ENCODE measurements around the gene UROC1.

UROC1 gene

DNA sequence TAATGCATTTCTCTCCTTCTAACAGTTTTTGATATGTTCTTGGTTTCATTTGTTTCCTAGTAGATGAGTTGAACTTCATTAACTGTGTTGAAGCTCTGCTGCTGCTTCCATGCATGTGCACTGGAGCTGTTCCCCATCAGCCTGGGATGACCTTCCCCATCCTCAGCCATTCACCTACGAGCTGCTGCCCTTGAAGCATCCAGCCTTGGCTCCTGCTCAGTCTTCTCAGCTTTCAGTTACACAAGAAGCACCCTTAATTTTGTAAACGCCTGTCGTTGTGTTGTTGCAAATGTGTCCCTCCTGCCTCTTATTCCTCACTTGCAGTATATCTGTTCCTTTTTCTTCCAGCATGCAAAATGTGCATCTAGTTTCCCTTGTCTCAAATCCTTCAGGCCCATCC lies 33.4 kb downstream of the UROC1 start:
- in situ Hi-C loops (cut with HindIII; ENCODE audit: low sequenced_read_pairs) = no loop called here

DNA sequence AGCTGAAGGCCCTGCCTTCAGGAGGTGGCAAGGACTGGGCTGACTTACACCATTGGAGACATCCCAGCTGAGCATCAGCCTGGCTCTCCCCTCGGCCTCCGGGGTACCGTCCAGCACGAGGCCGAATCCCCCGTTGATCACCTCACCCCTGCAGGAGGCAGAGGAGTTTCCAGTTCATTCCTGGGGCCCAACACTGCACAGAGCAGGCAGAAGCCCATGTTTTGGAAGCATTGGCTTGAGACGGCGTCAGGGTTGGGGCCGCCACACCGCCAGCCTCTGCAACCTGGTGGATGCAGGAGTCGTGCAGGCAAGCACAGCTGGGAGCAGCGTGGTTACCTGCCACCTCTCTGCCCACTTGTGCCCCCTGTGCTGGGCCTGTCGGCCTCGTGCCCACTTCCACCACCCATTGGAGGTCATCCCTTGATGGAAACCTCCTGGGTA lies 34.2 kb downstream of the UROC1 start:
- in situ Hi-C loops (cut with HindIII; ENCODE audit: low sequenced_read_pairs) = no loop called here

DNA sequence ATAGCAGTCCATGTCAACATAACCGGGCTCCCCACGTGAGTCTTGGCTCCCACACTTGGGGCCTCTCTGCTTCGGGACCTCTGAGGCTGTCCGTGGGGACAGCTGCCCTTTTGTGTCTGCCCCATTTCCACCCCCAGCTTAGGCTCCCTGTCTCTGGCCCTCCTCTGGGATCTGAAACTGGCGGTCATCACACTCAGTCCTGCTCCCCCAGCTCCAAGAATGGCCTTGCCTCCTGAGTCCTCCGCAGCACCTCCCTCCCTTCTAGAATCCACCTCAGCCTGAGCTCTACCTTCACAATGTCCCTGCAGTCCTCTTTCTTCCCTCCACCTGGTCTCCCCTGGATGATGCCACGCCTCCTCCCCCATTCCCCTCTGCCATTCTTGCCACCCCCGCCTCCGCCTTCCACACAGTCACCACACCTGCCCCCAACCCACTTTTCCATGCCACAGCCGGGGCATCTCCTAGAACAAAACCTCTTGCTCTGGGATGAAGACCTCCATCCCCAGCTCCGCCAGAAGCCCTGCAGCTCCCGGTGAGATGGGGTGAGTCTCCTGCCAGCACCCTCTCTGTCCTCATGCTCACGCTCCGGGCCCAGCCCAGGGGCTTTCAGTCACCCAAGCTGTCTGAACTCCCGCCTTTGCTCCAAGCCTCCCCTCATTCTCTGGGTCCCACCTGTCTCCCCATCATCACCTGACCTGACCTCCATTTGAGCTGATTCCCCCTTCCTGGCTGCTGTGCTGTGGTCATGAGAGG lies 34.9 kb downstream of the UROC1 start:
- in situ Hi-C loops (cut with HindIII; ENCODE audit: low sequenced_read_pairs) = no loop called here

DNA sequence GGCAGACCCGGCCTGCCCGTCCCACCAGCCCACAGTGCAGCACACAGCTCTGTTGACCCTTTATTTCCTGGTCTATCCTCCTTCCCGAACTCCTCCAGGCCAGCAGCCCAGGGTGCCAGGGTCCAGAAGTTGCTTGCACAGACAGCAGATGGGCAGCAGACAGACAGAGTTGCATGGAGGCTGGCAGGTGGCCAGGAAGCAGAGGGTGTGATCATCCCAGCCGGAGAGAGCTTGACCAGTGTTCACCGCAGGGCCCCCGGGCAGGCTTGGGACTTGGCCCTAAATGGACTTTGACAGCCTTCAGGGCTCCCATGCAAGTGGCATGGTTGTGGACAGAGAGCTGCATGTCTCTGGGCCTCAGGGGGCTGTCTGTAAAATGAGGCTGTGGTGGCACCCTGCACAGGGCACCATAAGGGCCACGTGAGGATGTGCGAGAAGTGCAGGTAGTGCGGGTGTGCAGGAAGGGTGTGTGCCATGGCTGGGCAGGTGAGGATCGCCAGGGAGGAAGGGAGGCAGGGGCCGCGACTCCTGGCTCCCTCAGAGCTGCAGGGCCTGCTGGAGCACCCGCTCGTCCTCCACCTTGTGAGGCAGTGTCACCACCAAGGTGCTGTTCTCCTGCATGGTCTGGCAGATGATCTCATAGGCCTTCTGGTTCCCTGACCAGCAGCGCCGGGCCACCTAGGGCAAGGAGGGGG lies 35.6 kb downstream of the UROC1 start:
- in situ Hi-C loops (cut with HindIII; ENCODE audit: low sequenced_read_pairs) = no loop called here

DNA sequence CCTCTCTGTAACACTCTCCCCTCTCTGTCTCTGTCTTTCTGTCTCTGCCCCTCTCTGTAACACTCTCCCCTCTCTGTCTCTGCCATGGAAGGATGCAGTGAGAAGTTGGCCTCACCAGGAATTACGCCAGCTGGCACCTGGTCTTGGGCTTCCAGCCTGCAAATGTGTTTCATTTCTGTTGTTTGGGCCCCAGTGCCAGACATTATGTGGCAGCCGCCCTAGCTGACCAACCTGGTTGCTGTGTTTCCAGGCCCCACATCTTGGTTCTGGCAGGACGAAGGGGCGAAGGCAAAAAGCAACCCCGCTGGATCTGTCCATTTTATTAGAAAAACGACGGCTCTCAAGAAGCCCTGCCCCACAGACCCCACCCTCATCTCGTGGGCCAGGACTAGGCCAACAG lies 36.7 kb downstream of the UROC1 start:
- in situ Hi-C loops (cut with HindIII; ENCODE audit: low sequenced_read_pairs) = no loop called here

DNA sequence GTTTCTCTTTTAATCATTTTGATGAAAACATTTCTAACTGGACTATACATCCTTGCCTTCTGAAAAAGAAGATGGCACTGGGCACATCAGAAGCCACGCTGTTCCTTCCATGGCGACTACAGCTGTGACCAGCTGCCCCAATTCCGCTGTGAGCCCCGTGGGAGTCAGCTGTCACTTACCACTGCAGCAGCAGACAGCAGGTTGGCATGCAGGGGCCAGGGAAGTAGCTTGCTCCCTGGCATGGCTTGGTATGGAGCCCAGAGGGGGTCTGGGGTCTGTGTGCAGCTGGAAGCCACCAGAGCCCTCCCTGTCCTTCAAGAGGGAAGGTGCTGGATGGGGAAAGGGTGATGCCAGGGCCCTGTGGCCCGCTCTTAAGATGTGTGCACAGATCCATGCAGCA lies 37.4 kb downstream of the UROC1 start:
- in situ Hi-C loops (cut with HindIII; ENCODE audit: low sequenced_read_pairs) = no loop called here

DNA sequence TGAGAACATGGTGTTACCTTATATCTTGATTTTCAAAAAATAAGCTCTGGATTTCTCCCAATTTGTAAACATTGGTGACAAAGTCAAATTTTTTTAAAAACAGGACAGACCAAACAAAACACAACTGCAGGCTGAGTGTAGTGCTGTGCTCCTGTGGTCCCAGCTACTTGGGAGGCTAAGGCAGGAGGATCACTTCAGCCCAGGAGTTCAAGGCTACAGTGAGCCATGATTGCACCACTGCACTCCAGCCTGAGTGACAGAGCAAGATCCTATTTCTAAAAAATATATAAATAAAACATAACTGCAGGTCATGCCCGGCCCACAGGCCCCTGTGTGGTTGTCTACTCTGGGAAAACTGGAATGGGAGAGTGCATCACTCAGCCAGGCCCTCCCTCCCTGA lies 37.9 kb downstream of the UROC1 start:
- in situ Hi-C loops (cut with HindIII; ENCODE audit: low sequenced_read_pairs) = no loop called here

DNA sequence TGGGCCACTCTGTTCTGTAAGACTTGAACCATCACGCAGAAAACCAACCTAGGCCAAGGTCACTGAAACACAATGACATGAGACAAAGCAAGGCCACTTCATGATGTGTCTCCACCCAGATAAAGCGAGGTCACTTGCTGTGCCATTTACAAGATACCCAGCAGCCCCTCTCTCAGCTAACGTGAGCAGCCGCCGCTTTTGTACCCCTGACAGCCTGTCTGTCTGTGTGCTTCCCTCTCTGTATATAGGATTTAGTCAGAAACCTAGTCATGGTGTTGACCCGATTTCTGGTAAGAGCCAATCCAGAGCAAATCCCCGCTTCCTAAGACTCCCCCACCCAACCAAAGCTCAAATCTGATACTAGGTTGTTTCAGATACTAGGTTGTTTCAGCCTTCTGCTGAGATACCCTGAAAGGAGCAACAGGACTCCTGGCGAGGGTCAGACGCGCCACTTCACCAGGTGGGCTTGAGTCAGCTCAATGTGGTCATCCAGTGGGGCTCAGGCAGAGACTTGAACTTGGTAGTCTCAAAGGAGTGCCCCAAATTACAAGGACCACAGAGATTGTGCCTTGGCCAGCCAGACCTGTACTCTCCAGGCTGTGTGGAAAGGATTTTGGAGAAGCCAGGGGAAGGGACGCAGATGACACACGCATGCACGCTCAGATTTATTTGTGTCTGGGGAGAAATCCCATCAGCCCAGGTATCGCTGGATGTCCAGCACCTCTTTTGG lies 38.8 kb downstream of the UROC1 start:
- in situ Hi-C loops (cut with HindIII; ENCODE audit: low sequenced_read_pairs) = no loop called here

DNA sequence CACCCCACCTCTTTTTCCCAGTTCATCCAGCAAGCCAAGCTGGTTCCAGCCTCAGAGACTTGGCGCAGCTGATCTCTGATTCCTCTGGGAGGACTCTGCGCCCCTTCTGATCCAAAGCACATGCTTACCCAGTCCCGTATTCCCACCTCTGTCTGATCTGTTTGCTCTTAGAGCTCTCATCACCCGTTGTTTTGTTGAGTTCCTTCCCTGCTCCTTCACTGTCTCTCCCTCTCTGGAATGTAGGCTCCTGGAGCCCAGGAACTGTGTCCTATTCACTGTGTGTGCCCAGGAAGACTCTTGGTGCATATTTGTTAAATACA lies 40.6 kb downstream of the UROC1 start:
- in situ Hi-C loops (cut with HindIII; ENCODE audit: low sequenced_read_pairs) = no loop called here

DNA sequence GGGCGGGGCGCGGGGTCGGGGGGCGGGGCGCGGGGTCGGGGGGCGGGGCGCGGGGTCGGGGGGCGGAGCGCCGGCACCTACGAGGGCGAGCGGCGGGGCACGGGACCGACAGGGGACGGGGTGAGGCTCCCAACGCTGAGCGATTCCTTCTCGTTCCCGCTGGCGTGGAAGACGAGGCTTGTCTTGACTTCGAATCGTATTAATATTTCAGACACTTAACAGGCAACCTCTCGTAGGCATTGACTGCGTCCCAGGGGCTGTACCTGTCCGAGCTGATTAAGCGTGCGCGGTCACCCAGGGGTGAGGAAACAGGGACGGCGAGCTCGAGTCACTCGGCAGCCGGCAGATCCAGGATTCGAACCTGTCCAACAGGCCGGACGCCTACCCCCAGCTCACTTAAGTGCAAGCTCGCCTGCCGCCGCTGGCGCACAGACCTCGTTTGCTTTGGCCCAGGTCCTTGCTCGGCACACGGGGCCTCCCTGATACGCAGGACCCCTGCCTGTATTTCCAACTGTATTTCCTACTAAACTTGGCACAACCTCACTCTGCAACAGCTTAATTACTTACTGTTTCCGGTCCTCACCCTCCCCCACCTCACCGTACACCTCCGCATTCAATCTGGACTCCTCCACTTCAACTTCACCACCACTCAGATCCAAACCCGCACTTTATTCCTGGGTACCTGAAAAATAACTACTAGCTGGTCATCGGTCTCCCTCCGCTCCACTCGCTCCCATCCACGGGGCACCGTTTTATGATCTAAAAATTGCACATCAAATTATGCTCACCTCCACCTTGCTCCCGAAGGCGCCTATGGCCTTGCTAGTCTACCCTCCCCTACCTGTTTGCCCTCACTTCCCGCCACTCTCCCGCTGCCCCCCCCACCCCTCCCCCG lies 41.2 kb downstream of the UROC1 start:
- in situ Hi-C loops (cut with HindIII; ENCODE audit: low sequenced_read_pairs) = no loop called here

DNA sequence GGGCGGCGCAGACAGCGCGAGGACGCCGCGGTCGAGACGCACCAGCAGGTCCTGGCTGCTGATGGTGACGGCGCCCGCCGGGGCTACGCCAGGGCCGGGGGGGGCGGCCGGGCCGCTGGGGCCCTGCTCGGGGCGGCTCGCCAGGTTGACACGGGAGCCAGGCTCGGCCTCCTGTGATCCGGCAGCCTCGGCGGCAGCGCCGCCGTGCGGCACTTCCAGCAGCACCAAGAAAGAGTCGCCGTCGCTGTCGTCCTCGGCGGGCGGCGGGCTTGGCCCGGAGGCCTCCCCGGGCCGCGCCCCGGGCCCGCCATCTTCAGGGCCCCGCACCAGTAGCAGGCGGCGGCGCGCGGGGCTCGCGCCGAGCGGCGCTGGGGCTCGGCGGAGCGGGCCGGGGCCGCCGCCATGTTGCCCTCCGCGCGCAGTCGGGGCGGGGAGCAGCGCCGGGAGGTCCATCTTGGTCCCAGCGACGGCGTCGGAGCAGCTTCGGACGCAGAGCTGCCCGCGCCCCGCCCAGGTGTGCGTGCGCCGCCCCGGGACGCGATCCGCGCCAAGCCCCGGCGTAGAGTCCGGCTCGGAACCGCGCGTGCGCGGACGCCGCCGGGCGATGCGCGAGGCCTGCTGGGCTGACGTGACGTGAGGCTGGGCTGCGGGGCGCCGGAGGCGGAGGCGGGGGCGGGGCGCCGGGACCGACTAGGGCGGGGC lies 42.0 kb downstream of the UROC1 start, which contains the start of gene ZXDC:
ZXDC (minus strand) TSS at position 479 of the 702 bp plus-strand sequence; CDS start at position 453, 26 bp downstream.
- in situ Hi-C loops (cut with HindIII; ENCODE audit: low sequenced_read_pairs) = no loop called here

DNA sequence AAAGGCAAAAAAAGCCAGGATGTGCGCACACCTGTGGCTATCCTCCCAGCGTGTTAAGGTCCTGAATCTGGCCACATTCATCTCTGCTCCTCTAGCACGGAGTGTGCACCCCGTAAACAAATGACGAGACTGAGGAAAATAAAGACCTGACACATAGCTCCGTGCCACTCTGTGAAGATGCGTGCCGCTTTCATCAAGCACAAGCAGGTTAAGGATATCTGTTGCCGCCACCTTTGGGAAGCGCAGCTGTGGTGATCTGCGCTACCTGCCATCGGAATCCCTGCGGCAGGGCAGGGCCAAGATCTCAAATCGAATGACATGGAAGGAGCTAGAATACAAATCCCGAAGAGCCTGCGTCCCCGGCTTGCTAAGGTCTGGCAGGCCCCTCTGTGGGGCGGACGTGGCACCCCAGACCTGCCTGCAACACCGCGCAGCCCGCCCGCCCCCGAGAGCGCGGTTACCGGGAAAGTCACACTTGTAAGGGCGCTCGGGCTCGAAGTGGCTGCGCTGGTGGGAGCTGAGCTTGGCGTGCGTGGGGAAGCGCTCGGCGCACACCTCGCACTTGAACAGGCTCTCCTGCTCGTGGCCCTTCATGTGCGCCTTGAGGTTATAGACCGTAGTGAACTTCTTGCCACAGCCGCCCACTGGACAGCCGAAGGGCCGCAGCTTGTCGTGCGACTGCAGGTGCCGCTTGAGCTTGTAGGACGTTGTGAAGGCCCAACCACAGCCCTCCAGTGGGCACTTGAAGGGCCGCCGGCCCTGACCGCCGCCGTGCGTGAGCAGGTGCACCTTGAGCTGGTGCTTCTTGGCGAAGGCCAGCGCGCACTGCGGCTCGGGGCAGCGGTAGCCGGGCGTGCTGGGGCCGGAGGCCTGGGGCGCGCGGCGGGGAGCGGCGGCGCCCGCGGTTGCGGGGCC lies 42.8 kb downstream of the UROC1 start:
- in situ Hi-C loops (cut with HindIII; ENCODE audit: low sequenced_read_pairs) = no loop called here

DNA sequence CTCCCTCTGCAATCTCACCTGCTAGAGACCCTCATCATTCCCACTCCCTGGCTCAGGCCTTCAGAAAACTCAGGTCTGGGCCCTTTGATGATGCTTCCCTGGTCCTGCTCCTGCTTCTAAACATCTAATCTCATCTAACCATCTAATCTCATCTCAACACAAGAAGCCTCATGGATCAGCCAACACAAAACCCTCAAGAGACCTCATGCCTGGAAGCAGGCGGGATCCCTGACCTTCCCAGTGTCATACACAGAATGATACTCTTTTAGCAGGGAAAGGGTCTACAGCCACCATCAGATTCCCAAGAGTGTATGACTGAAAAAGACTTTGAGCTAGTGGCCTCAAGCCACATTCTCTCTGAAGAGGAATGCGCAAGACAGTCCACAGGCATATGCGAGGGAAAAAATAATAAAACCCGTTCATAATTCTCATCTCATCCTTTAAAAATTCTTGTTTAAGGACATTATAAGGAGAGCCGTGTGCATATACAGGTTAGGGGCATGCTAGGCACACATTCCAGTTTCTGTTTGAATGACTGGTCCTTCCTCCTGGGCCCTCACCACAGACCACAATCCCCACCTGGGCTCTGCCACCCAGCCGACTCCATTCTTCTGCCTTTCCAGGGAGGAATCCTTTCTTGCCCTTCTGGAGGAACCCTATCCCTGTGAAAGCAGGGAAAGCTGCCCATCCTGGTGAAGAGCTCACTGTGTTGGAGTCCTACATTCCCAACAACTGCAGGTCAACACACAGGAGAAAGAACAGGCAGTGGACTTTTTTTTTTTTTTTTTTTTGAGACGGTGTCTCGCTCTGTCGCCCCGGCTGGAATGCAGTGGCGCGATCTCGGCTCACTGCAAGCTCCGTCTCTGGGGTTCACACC lies 44.0 kb downstream of the UROC1 start:
- in situ Hi-C loops (cut with HindIII; ENCODE audit: low sequenced_read_pairs) = no loop called here

DNA sequence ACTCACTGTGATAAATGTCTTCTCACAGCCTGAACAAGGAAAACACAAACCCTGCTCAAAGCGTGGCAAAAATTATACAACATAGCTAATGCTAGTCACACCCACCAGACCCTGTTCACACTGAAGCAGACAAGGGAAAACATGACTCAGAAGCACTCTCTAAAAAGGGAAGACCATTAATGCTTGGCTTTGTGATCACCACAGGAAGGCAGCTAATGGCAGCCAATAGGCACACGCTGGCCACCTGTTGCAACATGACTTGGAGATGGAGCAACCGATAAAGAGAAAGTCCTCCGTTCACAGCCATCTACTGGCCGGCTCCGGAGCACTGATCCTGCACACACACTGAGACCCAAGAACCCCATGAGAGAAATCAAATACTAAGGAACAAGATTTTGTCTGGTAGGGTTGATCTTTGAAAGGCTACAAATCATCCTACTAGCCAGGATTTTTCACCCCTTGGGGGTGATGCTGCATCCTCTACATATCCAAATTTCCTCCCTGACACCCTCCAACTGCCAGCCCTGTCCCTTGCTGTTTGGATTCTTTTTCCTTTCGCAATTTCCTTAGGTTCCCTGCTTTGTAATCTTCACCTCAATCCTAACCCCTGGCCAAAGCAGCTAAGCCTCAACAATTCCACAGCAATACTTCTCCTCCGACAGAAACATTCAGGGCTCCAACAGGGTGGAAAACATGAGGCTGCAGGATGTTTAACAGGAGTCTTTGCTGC lies 45.1 kb downstream of the UROC1 start:
- in situ Hi-C loops (cut with HindIII; ENCODE audit: low sequenced_read_pairs) = no loop called here

DNA sequence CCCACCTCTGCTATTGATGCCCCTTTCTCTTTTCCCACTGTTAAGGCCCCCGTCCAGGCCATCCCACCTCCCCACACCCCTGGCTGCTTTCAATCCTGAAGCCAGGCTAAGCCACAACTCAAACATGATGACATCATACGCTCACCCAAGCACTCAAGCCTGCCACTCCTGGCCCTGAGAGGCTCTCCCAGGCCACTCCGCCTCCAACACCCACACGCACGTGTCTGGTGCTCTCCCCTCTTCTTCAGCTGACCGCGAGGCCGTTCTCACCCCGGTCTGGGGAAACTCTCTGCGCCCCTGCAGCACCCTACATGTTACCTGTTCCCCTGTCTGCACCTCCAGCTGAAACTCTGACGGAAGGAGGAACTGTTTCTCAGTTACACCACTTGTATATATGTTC lies 48.1 kb downstream of the UROC1 start:
- in situ Hi-C loops (cut with HindIII; ENCODE audit: low sequenced_read_pairs) = no loop called here

DNA sequence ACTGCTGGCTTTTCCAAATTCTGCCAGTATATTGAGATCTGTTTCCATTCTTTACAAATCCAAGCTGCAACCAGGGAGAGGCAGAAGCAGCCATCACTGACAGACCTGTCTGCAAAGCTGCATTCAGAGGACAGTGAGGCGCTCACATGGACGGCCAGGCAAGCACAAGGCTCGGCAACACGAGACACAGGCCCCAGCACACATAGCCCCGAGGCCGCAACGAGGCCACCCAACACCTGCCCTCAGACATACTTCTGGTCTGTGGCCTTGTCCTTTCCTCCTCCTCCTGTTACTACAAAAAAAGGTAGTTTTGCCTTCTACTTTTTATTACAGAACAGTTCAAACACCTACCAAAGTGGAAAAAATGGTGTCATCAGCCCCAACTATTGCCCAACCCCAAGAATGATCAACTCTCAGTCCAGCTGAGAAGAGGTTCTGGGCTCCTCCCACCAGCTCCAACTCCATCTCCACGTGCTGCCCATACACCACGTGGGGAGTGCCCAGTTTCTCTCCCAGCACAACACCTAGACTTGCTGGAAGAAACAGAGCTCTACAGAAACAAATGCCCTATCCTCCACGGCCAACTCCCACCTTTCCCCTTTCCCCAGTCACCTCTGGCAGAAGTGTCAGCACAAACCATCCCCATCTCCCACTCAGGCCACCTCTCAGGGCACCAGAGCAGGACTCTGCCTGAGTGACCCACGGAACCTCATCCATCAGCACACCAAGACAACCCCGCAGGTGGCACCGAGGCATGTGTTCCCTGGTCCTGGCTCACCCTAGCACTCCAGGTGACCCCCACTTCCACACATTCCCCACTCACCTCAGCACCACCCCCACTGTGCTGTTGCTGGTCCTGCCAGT lies 49.3 kb downstream of the UROC1 start:
- in situ Hi-C loops (cut with HindIII; ENCODE audit: low sequenced_read_pairs) = no loop called here

DNA sequence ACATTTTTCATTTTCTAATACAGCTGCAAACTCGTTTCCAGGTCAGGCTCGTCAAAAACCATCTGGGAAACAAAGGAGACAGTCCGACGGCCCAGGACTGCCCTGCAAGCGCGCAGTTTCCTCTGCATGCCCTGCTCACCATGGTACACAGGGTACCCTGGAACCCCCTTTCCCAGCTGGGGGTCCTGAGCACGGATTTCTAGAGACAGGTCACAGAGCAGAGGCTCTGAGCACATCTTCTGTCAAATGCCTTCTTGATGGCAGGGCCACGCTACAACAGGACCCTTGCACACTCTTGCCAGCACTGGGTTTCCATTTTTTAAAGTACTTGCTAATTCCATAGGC lies 50.0 kb downstream of the UROC1 start:
- in situ Hi-C loops (cut with HindIII; ENCODE audit: low sequenced_read_pairs) = no loop called here
